H1 (cell line): ENCODE measurements around the gene CAPN10. TPM values are rescaled to one million over a fixed set of nuclear protein-coding genes. Genes with fewer than 3 reads are reported as not detected.

Experiments used
- CTCF ChIA-PET: fragments of 300-600 bp; sonication (Branson Sonifier 250); formaldehyde crosslinking; loops from one replicate; lab custom pipeline; 2021; ENCODE audit not compliant: partially characterized antibody; lab: Charles Lee
- POLR2A ChIA-PET: fragments of 300-600 bp; sonication (Branson Sonifier 250); formaldehyde crosslinking; loops from one replicate; lab custom pipeline; 2021; ENCODE audit warnings: inconsistent platforms; ENCODE audit not compliant: partially characterized antibody; lab: Charles Lee
- DNase-seq, 2 experiments: peaks; one replicate each; pipeline versions ENCODE4 v3.0.0 to v3.0.0-alpha.2; 2010 to 2022; ENCODE audit warnings: low spot score in 2 of 2, low read depth in 1 of 2, mixed read lengths in 1 of 2
- FAIRE-seq: peaks from 2 replicates; lab custom pipeline; 2011; peaks lifted over from hg19 to GRCh38; lab: Jason Lieb, UNC
- H2AFZ ChIP-seq: 2 replicates; pipeline ENCODE4 v1.8.1; 2012; ENCODE audit warnings: low read length, inconsistent platforms
- H2AK5ac ChIP-seq: 2 replicates; pipeline ENCODE4 v1.6.1; 2013; ENCODE audit warnings: low read depth, low read length
- H2BK120ac ChIP-seq: replicated peaks from 2 replicates; pipeline ENCODE3; 2013; ENCODE audit warnings: low read depth, low read length, inconsistent platforms
- H2BK12ac ChIP-seq: 2 replicates; pipeline ENCODE4 v1.6.1; 2013; ENCODE audit warnings: low read depth, low read length
- H2BK15ac ChIP-seq: 2 replicates; pipeline ENCODE4 v1.6.1; 2013; ENCODE audit warnings: low read length
- H2BK20ac ChIP-seq: 2 replicates; pipeline ENCODE4 v1.6.1; 2013; ENCODE audit warnings: low read length
- H2BK5ac ChIP-seq: 2 replicates; pipeline ENCODE4 v1.6.1; 2013; ENCODE audit warnings: low read depth, low read length
- H3K14ac ChIP-seq: 2 replicates; pipeline ENCODE4 v1.6.1; 2013; ENCODE audit warnings: inconsistent platforms; ENCODE audit not compliant: insufficient read length
- H3K18ac ChIP-seq: 2 replicates; pipeline ENCODE4 v1.6.1; 2013; ENCODE audit warnings: low read length; ENCODE audit errors: extremely low read depth
- H3K23ac ChIP-seq: 2 replicates; pipeline ENCODE4 v1.6.1; 2013; ENCODE audit warnings: inconsistent platforms; ENCODE audit not compliant: insufficient read length
- H3K23me2 ChIP-seq: 2 replicates; pipeline ENCODE4 v1.6.1; 2013; ENCODE audit warnings: low read depth, low read length
- H3K27ac ChIP-seq: 2 replicates; pipeline ENCODE4 v1.6.1; 2011; ENCODE audit warnings: low read depth, low read length, inconsistent platforms
- H3K27me3 ChIP-seq, 4 experiments: replicated peaks in 1 of 4; 1 replicate in 1 of 4; 2 replicates in 3 of 4; pipeline versions ENCODE4 v1.6.1 to v1.8.1; 2011 to 2013; ENCODE audit warnings: low read length in 3 of 4, mild to moderate bottlenecking in 3 of 4, inconsistent platforms in 2 of 4, mixed read lengths in 2 of 4, moderate library complexity in 1 of 4; ENCODE audit not compliant: control insufficient read depth in 3 of 4, insufficient read depth in 3 of 4; ENCODE audit errors: extremely low read depth in 1 of 4
- H3K36me3 ChIP-seq, 4 experiments: 2 replicates each; pipeline versions ENCODE4 v1.6.1 to v1.8.1; 2011 to 2013; ENCODE audit warnings: mild to moderate bottlenecking in 4 of 4, low read length in 3 of 4, moderate library complexity in 2 of 4, control low read depth in 1 of 4, inconsistent platforms in 1 of 4; ENCODE audit not compliant: insufficient read depth in 4 of 4, control insufficient read depth in 2 of 4
- H3K4ac ChIP-seq: replicated peaks from 2 replicates; pipeline ENCODE3; 2013; ENCODE audit warnings: low read length, low read depth, mixed read lengths, inconsistent platforms; ENCODE audit not compliant: insufficient read length
- H3K4me1 ChIP-seq, 4 experiments: replicated peaks in 1 of 4; 1 replicate in 1 of 4; 2 replicates in 3 of 4; pipeline versions ENCODE4 v1.6.1 to v1.8.1; 2011 to 2013; ENCODE audit warnings: low read length in 3 of 4, inconsistent platforms in 2 of 4, mixed read lengths in 1 of 4; ENCODE audit not compliant: insufficient read depth in 4 of 4, control insufficient read depth in 3 of 4
- H3K4me2 ChIP-seq, 2 experiments: 2 replicates each; pipeline versions ENCODE4 v1.6.1 to v1.8.1; 2011 to 2013; ENCODE audit warnings: low read depth in 2 of 2, low read length in 2 of 2, control low read depth in 1 of 2, inconsistent platforms in 1 of 2, mild to moderate bottlenecking in 1 of 2; ENCODE audit not compliant: insufficient read depth in 1 of 2
- H3K4me3 ChIP-seq, 4 experiments: fragments of 200-600, 300-600 bp in 1 of 4; sonication (generic), shearing (Covaris generic), sonication (Bioruptor Twin) in 1 of 4; 2 replicates each; pipeline versions ENCODE4 v1.5.1 to v1.8.1; 2011 to 2016; ENCODE audit warnings: low read length in 4 of 4, low read depth in 3 of 4, control low read depth in 2 of 4, inconsistent platforms in 2 of 4, mild to moderate bottlenecking in 2 of 4, mixed read lengths in 1 of 4, moderate library complexity in 1 of 4; ENCODE audit not compliant: insufficient read depth in 2 of 4; ENCODE audit errors: extremely low read depth in 1 of 4
- H3K56ac ChIP-seq: replicated peaks from 2 replicates; pipeline ENCODE3; 2013; ENCODE audit warnings: low read depth, mild to moderate bottlenecking, mixed read lengths, low read length, inconsistent platforms; ENCODE audit not compliant: insufficient read length
- H3K79me1 ChIP-seq: 2 replicates; pipeline ENCODE4 v1.6.1; 2013; ENCODE audit warnings: low read depth, low read length, control low read depth
- H3K79me2 ChIP-seq, 2 experiments: 2 replicates each; pipeline versions ENCODE4 v1.6.1 to v1.8.1; 2012 to 2013; ENCODE audit warnings: low read length in 2 of 2, mild to moderate bottlenecking in 2 of 2, inconsistent platforms in 1 of 2; ENCODE audit not compliant: insufficient read depth in 2 of 2, control insufficient read depth in 1 of 2
- H3K9ac ChIP-seq, 4 experiments: replicated peaks in 1 of 4; 1 replicate in 1 of 4; 2 replicates in 3 of 4; pipeline versions ENCODE4 v1.6.1 to v1.8.1; 2011 to 2013; ENCODE audit warnings: low read depth in 3 of 4, low read length in 3 of 4, control low read depth in 2 of 4, mild to moderate bottlenecking in 2 of 4, moderate library complexity in 2 of 4, inconsistent platforms in 1 of 4; ENCODE audit errors: extremely low read depth in 1 of 4
- H3K9me3 ChIP-seq, 2 experiments: 2 replicates each; pipeline versions ENCODE4 v1.6.1 to v1.8.1; 2012 to 2013; ENCODE audit warnings: mild to moderate bottlenecking in 2 of 2, moderate library complexity in 2 of 2, control low read depth in 1 of 2, inconsistent platforms in 1 of 2, low read depth in 1 of 2, low read length in 1 of 2, mixed read lengths in 1 of 2; ENCODE audit not compliant: insufficient read depth in 2 of 2
- H4K20me1 ChIP-seq, 2 experiments: replicated peaks in 1 of 2; 2 replicates each; pipeline versions ENCODE3 to v1.8.1; 2011 to 2013; ENCODE audit warnings: inconsistent platforms in 2 of 2, low read length in 2 of 2, mild to moderate bottlenecking in 1 of 2; ENCODE audit not compliant: insufficient read depth in 2 of 2, control insufficient read depth in 1 of 2
- H4K5ac ChIP-seq: 2 replicates; pipeline ENCODE4 v1.6.1; 2013; ENCODE audit warnings: low read length, low read depth, mixed read lengths, inconsistent platforms; ENCODE audit not compliant: insufficient read length
- H4K8ac ChIP-seq: 2 replicates; pipeline ENCODE4 v1.8.0; 2013; ENCODE audit warnings: mild to moderate bottlenecking, moderate library complexity, low read length, inconsistent platforms; ENCODE audit not compliant: insufficient read depth; ENCODE audit errors: extremely low read depth
- H4K91ac ChIP-seq: replicated peaks from 2 replicates; pipeline ENCODE3; 2013; ENCODE audit warnings: low read length, mixed read lengths, inconsistent platforms; ENCODE audit not compliant: insufficient read length
- BRCA1 ChIP-seq: IDR thresholded peaks from 2 replicates; pipeline ENCODE4 v1.6.1; 2012; ENCODE audit warnings: low read depth, low read length, improper control_type of control experiment
- GTF2F1 ChIP-seq: IDR thresholded peaks from 2 replicates; pipeline ENCODE4 v1.6.1; 2012; ENCODE audit warnings: low read depth, low read length, improper control_type of control experiment, borderline replicate concordance
- KDM4A ChIP-seq: IDR thresholded peaks from one replicate; pipeline ENCODE4 v1.7.1; 2012; ENCODE audit warnings: low read depth, mild to moderate bottlenecking, moderate library complexity, low read length, inconsistent platforms; ENCODE audit not compliant: severe bottlenecking
- MAFK ChIP-seq: IDR thresholded peaks from 2 replicates; pipeline ENCODE4 v1.6.1; 2012; ENCODE audit warnings: low read depth, mild to moderate bottlenecking, improper control_type of control experiment, low read length
- POLR2AphosphoS5 ChIP-seq: IDR thresholded peaks from 2 replicates; pipeline ENCODE4 v1.6.1; 2011; ENCODE audit warnings: low read depth, low read length
- SAP30 ChIP-seq: fragments of 300-600 bp; sonication (generic); IDR thresholded peaks from 2 replicates; pipeline ENCODE4 v1.7.1; 2012; ENCODE audit warnings: low read length, moderate library complexity, mild to moderate bottlenecking, inconsistent platforms; ENCODE audit not compliant: insufficient read depth, insufficient replicate concordance
- SIRT6 ChIP-seq: IDR thresholded peaks from one replicate; pipeline ENCODE4 v1.7.1; 2012; ENCODE audit warnings: low read length, inconsistent platforms
- WGBS, 2 experiments: shearing (Covaris generic) in 1 of 2; methylation state at CpG; one replicate each; pipeline versions ENCODE4 v1.1.6 to v1.1.7; 2013 to 2015; ENCODE audit warnings: low lambda C conversion rate in 2 of 2, mixed read lengths in 2 of 2, inconsistent platforms in 1 of 2, low coverage in 1 of 2, missing lambda C conversion rate in 1 of 2; ENCODE audit not compliant: insufficient replicate concordance in 2 of 2, insufficient coverage in 1 of 2, insufficient read length in 1 of 2; ENCODE audit errors: extremely low coverage in 1 of 2, missing lambda C conversion rate in 1 of 2; 5-methylcytosine and 5-hydroxymethylcytosine counted together
- polyA plus RNA-seq, 7 experiments: library from polyadenylated mRNA; depleted of rRNA in 3 of 7; stranded (reverse) in 5 of 7; unstranded in 2 of 7; fragments of >200 nt in 5 of 7; fragments of 200-250 nt in 2 of 7; gene quantifications; 1 replicate in 5 of 7; 2 replicates in 1 of 7; 4 replicates in 1 of 7; pipeline versions ENCODE4 v1.2.1 to v1.2.3, GENCODE V29; 2011 to 2013; ENCODE audit warnings: missing spikeins in 2 of 7, mixed read lengths in 2 of 7
- total RNA-seq: library from RNA; stranded (reverse); fragmentation: NEBNext Ultra II Directional; extraction: Animal tissue kit (Norgen Biotek cat#: 25700); gene quantifications from 2 replicates; pipeline ENCODE4 v1.2.1, GENCODE V29; 2021

CAPN10 gene
- total and polyA plus RNA-seq, 2 of the 8 experiments (the other 6 are each of a cell fraction or from before 2014, with no cell fraction given) = 30.7 to 39.8 TPM

GRCh38 chr2:240578488-240578887 is 8.0 kb upstream of the CAPN10 start:
- no peak overlapping the region for H2BK12ac ChIP-seq
- H3K4me3 ChIP-seq = no peak overlapping the region
- peaks cover 9 to 19% of the 10 kb centered on the region in 2 experiments for H4K20me1 ChIP-seq
- no peaks in the 10 kb centered on the region for H3K9me3 ChIP-seq
- peaks cover 0 to 9% (median 0%) of the 10 kb centered on the region in 4 experiments; a peak in 2 of 7 replicates for H3K4me1 ChIP-seq
- no peak overlapping the region for H3K4ac ChIP-seq
- H2BK5ac ChIP-seq = no peak overlapping the region
- no peak overlapping the region for H3K56ac ChIP-seq
- H3K27me3 ChIP-seq = no peaks in the 10 kb centered on the region
- no peak overlapping the region for H4K5ac ChIP-seq
- no peak overlapping the region for H2AK5ac ChIP-seq
- no peak overlapping the region for H3K27ac ChIP-seq
- H3K79me1 ChIP-seq = peaks cover 7% of the 10 kb centered on the region
- H3K79me2 ChIP-seq = 0 out of 4 replicates have a peak, but pooled peaks cover 0 to 5% of the 10 kb centered on the region in 2 experiments
- CTCF ChIA-PET = interaction anchor here (1.1 to 1.2 kb wide), 2 partner anchors 13 to 16 kb away, joined by 3 to 5 read pairs; no protein-coding TSS in a partner anchor
- H3K36me3 ChIP-seq = no peaks in the 10 kb centered on the region
- POLR2A ChIA-PET = interaction anchor here (1.4 kb wide), 1 partner anchor 13 kb away, joined by 3 read pairs; no protein-coding TSS in a partner anchor
- no peak overlapping the region for H2AFZ ChIP-seq
- no peak overlapping the region for H2BK20ac ChIP-seq
- H3K4me2 ChIP-seq = no peak overlapping the region
- H4K8ac ChIP-seq = no peak overlapping the region
- H3K14ac ChIP-seq = no peak overlapping the region
- no peak overlapping the region for H2BK120ac ChIP-seq
- 87% methylated on average over 8 of the region's 8 CpGs; no CpG with 5 or more reads in 1 of the 2 experiments for WGBS, 2 experiments
- H4K91ac ChIP-seq = no peak overlapping the region
- no peak overlapping the region for H3K9ac ChIP-seq
- no peak overlapping the region for H2BK15ac ChIP-seq
- FAIRE-seq (no peak), DNase-seq (no peak)
- H3K18ac ChIP-seq = no peak overlapping the region
- H3K23me2 ChIP-seq = no peaks in the 10 kb centered on the region
- H3K23ac ChIP-seq = no peak overlapping the region
- TF ChIP-seq SAP30 (no peak), MAFK (no peak), GTF2F1 (no peak), BRCA1 (no peak), SIRT6 (no peak), KDM4A (no peak), POLR2AphosphoS5 (no peak)
